HG02938 (cell line): ENCODE data around the gene PCDHGC3.
"Not testable (repeated sequence)": the region's sequence is repeated elsewhere in the genome, so short reads cannot be mapped to it uniquely, and the experiment has no call there.

Source experiments
- ATAC-seq: cut with Tn5 transposase; IDR thresholded peaks from one replicate; pipeline ENCODE4 v1.9.1; 2021; ENCODE audit warnings: mild to moderate bottlenecking, moderate library complexity; ENCODE audit not compliant: unreplicated experiment

The PCDHGC3 gene

GRCh38 chr5:141475625-141476131 lies at the start of gene PCDHGC3:
Gene PCDHGC3, plus strand, starts transcription at chr5:141475966. Its CDS starts 151 bp downstream, at chr5:141476117.
- ATAC-seq, result peak; percentile 94

- no peak for ATAC-seq
These were observed 47.9 kb upstream of the PCDHGC3 start for GRCh38 chr5:141427783-141428426.

GRCh38 chr5:141430332-141431113 lies 45.2 kb upstream of the PCDHGC3 start, which contains the start of gene PCDHGA12:
Gene PCDHGA12, plus strand, starts transcription at chr5:141430507. Its CDS starts 253 bp downstream, at chr5:141430760.
- ATAC-seq, result peak; percentile 89

DNA sequence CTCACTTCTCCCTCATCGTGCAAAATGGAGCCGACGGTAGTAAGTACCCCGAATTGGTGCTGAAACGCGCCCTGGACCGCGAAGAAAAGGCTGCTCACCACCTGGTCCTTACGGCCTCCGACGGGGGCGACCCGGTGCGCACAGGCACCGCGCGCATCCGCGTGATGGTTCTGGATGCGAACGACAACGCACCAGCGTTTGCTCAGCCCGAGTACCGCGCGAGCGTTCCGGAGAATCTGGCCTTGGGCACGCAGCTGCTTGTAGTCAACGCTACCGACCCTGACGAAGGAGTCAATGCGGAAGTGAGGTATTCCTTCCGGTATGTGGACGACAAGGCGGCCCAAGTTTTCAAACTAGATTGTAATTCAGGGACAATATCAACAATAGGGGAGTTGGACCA lies 44.5 kb upstream of the PCDHGC3 start:
- peak; percentile 51 for ATAC-seq

- not testable (repeated sequence) for ATAC-seq
These were observed 43.5 kb upstream of the PCDHGC3 start for GRCh38 chr5:141432308-141432707.

GRCh38 chr5:141432726-141433125 lies 43.0 kb upstream of the PCDHGC3 start:
- ATAC-seq, result not testable (repeated sequence)

- no peak for ATAC-seq
These were observed 41.8 kb upstream of the PCDHGC3 start for GRCh38 chr5:141434006-141434405.

DNA sequence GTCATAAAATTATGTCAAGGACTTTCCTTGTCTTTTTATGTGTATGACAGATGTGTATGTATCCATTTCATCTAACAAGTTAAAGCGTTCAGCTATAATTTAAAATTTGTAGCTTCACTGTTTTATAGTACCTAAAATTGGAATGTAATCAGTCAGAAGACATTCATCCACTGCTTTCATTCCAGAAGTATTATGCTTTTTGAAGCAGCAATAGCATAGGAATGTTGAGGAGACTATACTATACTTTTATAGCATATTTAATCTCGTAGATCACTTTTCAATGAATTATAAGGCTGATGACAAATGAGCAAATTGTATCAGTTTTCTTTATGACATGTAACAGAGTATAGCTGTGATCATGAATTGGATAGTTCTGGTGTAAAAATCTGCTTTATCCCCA lies 38.5 kb upstream of the PCDHGC3 start:
- no peak for ATAC-seq

- ATAC-seq, result no peak
These were observed 36.2 kb upstream of the PCDHGC3 start for GRCh38 chr5:141439411-141440141.

GRCh38 chr5:141440341-141440740 lies 35.4 kb upstream of the PCDHGC3 start:
- no peak for ATAC-seq

DNA sequence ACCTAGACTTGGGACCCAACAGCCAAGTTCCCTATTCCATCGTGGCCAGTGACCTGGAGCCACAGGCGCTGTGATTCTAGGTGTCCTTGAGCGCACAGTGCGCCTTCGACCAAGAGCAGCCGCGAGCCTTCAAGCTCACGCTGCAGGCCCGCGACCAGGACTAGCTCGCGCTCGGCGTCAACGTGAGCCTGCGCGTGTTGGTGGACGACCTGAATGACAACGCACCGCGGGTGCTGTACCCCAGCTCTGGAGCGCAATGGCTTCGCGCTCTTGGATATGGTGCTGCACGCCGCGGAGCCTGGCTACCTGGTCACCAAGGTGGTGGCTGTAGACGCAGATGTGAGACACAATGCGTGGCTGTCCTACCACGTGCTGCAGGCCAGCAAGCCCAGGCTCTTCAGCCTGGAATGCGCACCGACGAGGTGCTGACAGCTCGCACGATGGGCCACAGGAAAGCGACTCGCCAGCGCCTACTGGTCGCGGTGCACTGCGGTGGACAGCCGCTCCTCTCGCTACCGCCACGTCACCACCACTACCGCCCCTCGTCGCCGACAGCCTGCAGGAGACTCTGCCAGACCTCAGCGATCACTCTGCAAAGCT lies 34.1 kb upstream of the PCDHGC3 start:
- ATAC-seq, result no peak

- ATAC-seq, result no peak
These were observed 10.4 kb upstream of the PCDHGC3 start for GRCh38 chr5:141465351-141465750.

GRCh38 chr5:141476132-141476911 lies 556 bp downstream of the PCDHGC3 start:
- ATAC-seq, result peak; percentile 25

- no peak for ATAC-seq
These were observed 1.3 kb downstream of the PCDHGC3 start for GRCh38 chr5:141477044-141477575.

DNA sequence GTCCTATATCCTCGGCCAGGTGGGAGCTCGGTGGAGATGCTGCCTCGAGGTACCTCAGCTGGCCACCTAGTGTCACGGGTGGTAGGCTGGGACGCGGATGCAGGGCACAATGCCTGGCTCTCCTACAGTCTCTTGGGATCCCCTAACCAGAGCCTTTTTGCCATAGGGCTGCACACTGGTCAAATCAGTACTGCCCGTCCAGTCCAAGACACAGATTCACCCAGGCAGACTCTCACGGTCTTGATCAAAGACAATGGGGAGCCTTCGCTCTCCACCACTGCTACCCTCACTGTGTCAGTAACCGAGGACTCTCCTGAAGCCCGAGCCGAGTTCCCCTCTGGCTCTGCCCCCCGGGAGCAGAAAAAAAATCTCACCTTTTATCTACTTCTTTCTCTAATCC lies 2.0 kb downstream of the PCDHGC3 start:
- ATAC-seq, result no peak

DNA sequence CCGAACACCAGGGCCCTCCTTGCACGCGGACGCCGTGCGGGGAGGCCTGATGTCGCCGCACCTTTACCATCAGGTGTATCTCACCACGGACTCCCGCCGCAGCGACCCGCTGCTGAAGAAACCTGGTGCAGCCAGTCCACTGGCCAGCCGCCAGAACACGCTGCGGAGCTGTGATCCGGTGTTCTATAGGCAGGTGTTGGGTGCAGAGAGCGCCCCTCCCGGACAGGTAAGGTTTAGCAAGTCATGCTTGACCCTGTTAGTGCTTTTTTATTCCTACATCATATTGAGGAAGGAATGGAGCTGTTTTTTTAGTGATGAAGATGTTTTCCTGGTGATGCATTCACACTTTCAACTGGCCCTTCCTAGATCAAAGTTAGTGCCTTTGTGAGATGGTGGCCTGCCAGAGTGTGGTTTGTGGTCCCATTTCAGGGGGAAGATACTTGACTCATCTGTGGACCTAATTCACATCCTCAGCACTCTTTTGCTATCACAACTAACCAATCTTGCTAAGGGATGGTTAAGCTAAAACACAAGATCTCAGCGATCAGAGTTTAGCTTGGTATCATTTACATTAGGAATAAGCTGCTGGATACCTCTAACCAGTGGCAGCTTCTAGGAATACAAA lies 2.7 kb downstream of the PCDHGC3 start:
- ATAC-seq, result peak; percentile 28

DNA sequence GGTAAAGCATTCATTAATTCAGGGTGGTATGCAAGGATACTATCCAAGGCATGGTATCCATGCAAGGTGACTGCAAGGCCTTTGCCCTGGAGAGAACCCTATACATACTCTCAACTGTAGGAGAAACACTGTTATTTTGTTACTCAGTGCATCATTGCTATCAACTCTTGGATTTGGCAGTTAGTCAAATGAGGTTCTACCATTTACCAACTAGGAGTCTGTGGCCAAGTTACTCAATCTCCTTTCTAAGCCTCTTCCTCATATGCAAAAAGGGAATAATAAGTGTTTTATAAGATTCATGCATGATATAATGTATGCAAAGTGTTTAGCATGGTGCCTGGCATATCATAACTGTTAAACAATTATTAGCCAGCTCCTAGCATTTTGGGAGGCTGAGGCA lies 4.0 kb downstream of the PCDHGC3 start:
- ATAC-seq, result no peak

- ATAC-seq, result no peak
These were observed 8.1 kb downstream of the PCDHGC3 start for GRCh38 chr5:141483902-141484301.

DNA sequence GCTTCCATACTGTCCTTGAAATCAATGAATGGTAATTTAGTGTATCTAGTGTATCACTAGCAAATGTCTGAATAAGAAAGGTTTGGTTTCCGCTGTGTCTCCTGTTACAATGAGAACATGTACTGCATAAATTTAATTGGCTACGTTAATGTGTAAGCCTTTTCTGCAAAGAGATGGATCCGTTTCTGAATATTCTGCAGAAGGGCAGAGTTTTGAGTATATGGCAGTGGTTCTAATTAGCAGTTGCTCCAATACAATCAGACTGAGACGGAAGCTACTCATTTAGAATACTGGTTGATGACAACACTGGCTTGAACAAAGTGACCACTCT lies 8.5 kb downstream of the PCDHGC3 start:
- ATAC-seq, result no peak
